ENCODE data around the gene ADAM33.

The ADAM33 gene

DNA sequence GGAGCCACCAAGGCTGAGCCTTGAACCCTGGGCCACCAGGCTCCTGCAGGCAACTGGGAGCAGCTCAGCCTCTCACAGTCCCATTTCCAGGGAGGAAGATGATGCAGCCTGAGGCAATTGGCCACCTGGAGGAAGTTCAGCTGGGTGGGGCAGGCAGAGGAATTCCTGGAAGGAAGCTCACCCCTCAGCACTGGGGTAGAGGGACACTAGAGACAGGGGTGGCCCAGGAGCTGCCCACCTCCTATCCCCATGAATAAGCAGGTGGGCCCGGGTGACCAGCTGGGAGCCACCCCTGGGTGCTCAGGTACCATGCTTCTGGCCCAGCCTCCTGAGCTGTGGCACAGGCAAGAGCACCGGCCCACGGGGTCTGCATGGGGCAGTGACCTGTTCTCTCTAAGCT is 47.1 kb upstream of the ADAM33 start:
- H3K4me3 ChIP-seq (ENCODE audit: low read depth in 1 of 2, low read length in 1 of 2): no peak overlapping the region
- H3K9me3 ChIP-seq: no peaks in the 10 kb centered on the region
- no peaks in the 10 kb centered on the region for H3K4me1 ChIP-seq (ENCODE audit: control insufficient read depth in 1 of 2, insufficient read depth in 1 of 2, low read depth in 1 of 2, low read length in 1 of 2)
- TF ChIP-seq, protein P1, sequence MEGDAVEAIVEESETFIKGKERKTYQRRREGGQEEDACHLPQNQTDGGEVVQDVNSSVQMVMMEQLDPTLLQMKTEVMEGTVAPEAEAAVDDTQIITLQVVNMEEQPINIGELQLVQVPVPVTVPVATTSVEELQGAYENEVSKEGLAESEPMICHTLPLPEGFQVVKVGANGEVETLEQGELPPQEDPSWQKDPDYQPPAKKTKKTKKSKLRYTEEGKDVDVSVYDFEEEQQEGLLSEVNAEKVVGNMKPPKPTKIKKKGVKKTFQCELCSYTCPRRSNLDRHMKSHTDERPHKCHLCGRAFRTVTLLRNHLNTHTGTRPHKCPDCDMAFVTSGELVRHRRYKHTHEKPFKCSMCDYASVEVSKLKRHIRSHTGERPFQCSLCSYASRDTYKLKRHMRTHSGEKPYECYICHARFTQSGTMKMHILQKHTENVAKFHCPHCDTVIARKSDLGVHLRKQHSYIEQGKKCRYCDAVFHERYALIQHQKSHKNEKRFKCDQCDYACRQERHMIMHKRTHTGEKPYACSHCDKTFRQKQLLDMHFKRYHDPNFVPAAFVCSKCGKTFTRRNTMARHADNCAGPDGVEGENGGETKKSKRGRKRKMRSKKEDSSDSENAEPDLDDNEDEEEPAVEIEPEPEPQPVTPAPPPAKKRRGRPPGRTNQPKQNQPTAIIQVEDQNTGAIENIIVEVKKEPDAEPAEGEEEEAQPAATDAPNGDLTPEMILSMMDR (IDR thresholded peaks at IDR 0.05): no peak
- H3K27me3 ChIP-seq: peaks cover 85% of the 10 kb centered on the region
- H3K36me3 ChIP-seq: no peaks in the 10 kb centered on the region
- no peak overlapping the region for H3K27ac ChIP-seq

DNA sequence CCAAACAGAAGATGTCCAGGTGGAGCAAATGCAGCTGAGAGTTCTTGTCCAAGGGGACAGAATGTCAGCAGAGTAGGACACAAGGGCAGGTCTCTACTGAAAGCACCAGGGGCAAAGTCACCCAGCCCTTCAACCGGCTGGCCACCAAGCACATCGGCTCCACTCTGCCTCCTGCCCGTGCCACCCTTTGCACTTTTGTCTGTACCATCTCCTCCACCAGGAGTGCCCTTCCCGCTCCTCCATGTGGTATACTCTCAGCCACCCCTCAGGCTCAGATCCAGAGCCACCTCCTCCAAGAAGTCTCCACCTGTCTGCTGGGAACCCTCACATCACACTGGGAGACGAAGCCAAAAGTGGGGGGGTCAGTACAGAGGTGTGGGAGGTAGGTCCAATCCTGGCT is 46.5 kb upstream of the ADAM33 start:
- H3K27me3 ChIP-seq: peaks cover 80% of the 10 kb centered on the region
- H3K36me3 ChIP-seq: no peaks in the 10 kb centered on the region
- no peak overlapping the region for H3K27ac ChIP-seq
- no peaks in the 10 kb centered on the region for H3K4me1 ChIP-seq (ENCODE audit: control insufficient read depth in 1 of 2, insufficient read depth in 1 of 2, low read depth in 1 of 2, low read length in 1 of 2)
- no peaks in the 10 kb centered on the region for H3K9me3 ChIP-seq
- TF ChIP-seq, protein P1 (IDR thresholded peaks at IDR 0.05): no peak
- H3K4me3 ChIP-seq (ENCODE audit: low read depth in 1 of 2, low read length in 1 of 2): no peak overlapping the region

DNA sequence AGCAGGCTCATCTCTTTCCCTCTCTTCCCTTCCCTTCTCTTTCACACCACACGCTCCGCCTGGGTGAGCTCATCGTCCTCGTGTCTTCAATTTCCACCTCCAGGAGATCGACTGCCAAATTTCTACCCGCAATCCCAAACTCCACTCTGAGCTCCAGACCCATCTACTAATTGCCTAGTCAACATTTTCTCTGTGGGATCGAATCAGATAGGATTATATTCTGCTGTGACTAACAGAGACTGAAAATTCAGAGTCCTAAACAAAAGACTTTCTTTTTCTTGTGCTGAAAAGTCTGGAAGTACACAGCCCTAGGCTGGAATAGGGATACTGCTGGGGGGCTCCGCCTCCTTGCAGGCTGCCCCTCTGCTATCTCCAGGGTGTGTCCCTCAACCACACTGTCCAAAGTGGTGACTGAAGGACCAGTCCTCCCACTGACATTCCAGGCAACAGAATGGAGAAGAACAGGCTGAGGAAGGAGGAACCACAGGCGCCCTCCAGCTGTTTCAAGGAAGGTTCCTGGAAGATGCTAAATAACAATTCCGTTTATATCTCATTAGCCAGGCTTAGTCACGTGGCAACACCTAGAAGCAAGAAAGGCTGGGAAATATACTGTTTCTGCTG is 45.7 kb upstream of the ADAM33 start:
- Histone ChIP-seq H3K27me3 (peaks cover 71% of the 10 kb centered on the region), H3K9me3 (no peaks in the 10 kb centered on the region), H3K27ac (no peak overlapping the region), H3K4me3 (ENCODE audit: low read depth in 1 of 2, low read length in 1 of 2) (no peak overlapping the region), H3K4me1 (ENCODE audit: control insufficient read depth in 1 of 2, insufficient read depth in 1 of 2, low read depth in 1 of 2, low read length in 1 of 2) (no peaks in the 10 kb centered on the region), H3K36me3 (no peaks in the 10 kb centered on the region)
- TF ChIP-seq, protein P1 (IDR thresholded peaks at IDR 0.05): no peak

DNA sequence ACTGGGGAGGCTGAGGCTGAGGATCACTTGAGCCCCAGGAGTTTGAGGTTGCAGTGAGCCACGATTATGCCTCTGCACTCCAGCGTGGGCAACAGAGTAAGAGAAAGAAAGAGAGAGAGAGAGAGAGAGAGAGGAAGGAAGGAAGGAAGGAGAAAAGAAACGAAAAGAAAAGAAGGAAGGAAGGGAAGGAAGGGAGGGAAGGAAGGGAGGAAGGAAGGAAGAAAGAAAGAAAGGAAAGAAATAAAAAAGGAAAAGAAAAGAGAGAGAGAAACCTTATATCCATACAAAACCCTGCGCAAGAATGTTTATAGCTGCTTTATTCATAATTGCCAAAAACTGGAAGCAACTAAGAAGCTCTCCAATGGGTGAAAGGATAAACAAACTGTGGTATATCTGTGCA is 42.5 kb upstream of the ADAM33 start:
- TF ChIP-seq, protein P1 (IDR thresholded peaks at IDR 0.05): no peak
- Histone ChIP-seq H3K4me1 (ENCODE audit: control insufficient read depth in 1 of 2, insufficient read depth in 1 of 2, low read depth in 1 of 2, low read length in 1 of 2) (no peaks in the 10 kb centered on the region), H3K27me3 (peaks cover 54% of the 10 kb centered on the region), H3K36me3 (no peaks in the 10 kb centered on the region), H3K4me3 (ENCODE audit: low read depth in 1 of 2, low read length in 1 of 2) (no peak overlapping the region), H3K27ac (no peak overlapping the region), H3K9me3 (no peaks in the 10 kb centered on the region)

DNA sequence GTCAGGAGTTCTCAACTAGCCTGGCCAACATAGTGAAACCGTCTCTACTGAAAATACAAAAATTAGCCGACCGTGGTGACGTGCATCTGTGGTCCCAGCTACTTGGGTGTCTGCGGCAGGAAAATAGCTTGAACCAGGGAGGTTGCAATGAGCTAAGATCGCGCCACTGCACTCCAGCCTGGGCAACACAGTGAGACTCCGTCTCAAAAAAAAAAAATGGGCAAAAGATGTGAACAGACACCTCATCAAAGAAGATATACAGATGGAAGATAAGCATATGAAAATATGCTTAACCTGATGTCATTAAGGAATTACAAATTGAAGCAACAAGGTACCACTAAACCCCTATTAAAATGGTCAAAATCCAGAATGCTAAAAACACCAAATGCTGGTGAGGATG is 41.5 kb upstream of the ADAM33 start:
- Histone ChIP-seq H3K9me3 (no peaks in the 10 kb centered on the region), H3K36me3 (no peaks in the 10 kb centered on the region), H3K4me3 (ENCODE audit: low read depth in 1 of 2, low read length in 1 of 2) (no peak overlapping the region), H3K27ac (no peak overlapping the region), H3K4me1 (ENCODE audit: control insufficient read depth in 1 of 2, insufficient read depth in 1 of 2, low read depth in 1 of 2, low read length in 1 of 2) (no peaks in the 10 kb centered on the region), H3K27me3 (peaks cover 43% of the 10 kb centered on the region)
- TF ChIP-seq, protein P1 (IDR thresholded peaks at IDR 0.05): no peak
